Measurements from ENCODE around the gene ECHS1. TPM values are rescaled to one million over a fixed set of nuclear protein-coding genes. Genes with fewer than 3 reads are reported as not detected.

The ECHS1 gene
- total and polyA plus RNA-seq, 7 donors: 83.2 to 151 (median 121) TPM

- Histone ChIP-seq H3K27me3 (ENCODE audit: insufficient read depth in 3 of 3, low read length in 2 of 3) (no peaks in the 10 kb centered on the region), H3K9me3 (no peaks in the 10 kb centered on the region), H3K4me3 (peak overlapping the region; percentile 78), H3K27ac (peak overlapping the region; percentile 89), H3K36me3 (ENCODE audit: insufficient read depth in 1 of 2, low read depth in 1 of 2) (peaks cover 6 to 46% of the 10 kb centered on the region in 2 donors), H3K4me1 (peaks cover 8% of the 10 kb centered on the region)
- intact Hi-C loops (cut with DNase I): loop anchor here in 1 of 2 donors (10.0 kb wide), 1 partner anchor 70 kb away; no protein-coding TSS in a partner anchor
- no peak for TF ChIP-seq CTCF (IDR thresholded peaks at IDR 0.05)
- DNase-seq (no peak), ATAC-seq (peak in 1 of 4 donors; percentile 3)
- 20 to 23% (median 23%) methylated on average over 21 of the region's 21 CpGs for WGBS, 3 donors
Measured at GRCh38 chr10:133394801-133395221, 21.7 kb upstream of the ECHS1 start.

DNA sequence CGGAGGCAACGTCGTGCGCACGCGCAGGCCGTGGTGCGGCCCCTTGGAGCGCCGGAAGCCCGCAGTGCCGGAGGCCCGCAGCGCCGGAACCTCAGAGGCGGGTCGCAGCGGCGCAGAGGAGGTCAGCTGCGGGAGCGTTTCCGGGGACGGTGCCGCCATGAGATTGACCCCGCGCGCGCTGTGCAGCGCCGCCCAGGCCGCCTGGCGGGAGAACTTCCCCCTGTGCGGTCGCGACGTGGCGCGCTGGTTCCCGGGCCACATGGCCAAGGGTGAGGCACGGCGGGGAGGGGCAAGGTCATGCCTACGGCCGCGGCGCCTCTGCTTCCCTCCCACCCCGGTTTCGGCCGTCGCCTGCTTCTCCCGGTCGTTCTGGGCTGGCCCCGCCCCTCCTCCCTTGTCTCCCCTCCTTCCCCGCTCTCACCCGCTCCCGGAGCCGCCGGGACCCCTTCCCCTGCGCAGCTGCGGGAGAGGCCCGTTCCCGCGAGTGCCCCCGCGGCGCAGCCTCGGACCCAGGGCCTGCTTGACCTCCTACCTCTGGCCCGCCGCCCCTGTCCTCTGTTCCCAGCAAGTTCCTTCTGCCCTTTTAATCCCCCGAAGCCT is 21.0 kb upstream of the ECHS1 start, which contains the start of gene MTG1:
Gene MTG1, plus strand, starts transcription at position 94 of the 600 bp plus-strand sequence. Its CDS starts 64 bp downstream, at position 158.
- peak; percentile 97 to 98 (median 98) for ATAC-seq
- H3K27me3 ChIP-seq (ENCODE audit: insufficient read depth in 3 of 3, low read length in 2 of 3): no peaks in the 10 kb centered on the region
- no peaks in the 10 kb centered on the region for H3K9me3 ChIP-seq
- peak within 1 kb of the TSS; percentile 78 for H3K4me3 ChIP-seq
- intact Hi-C loops (cut with DNase I): loop anchor here in 1 of 2 donors (10.0 kb wide), 1 partner anchor 69 kb away; no protein-coding TSS in a partner anchor
- peaks cover 8% of the 10 kb centered on the region for H3K4me1 ChIP-seq
- peak; percentile 96 to 98 for DNase-seq
- WGBS, 3 donors: 1% methylated on average over 42 to 69 of the region's 69 CpGs
- peak within 1 kb of the TSS; percentile 89 for H3K27ac ChIP-seq
- peak; percentile 21 for TF ChIP-seq CTCF (IDR thresholded peaks at IDR 0.05)
- H3K36me3 ChIP-seq (ENCODE audit: insufficient read depth in 1 of 2, low read depth in 1 of 2): peaks cover 1 to 40% of the 10 kb centered on the region in 2 donors

DNA sequence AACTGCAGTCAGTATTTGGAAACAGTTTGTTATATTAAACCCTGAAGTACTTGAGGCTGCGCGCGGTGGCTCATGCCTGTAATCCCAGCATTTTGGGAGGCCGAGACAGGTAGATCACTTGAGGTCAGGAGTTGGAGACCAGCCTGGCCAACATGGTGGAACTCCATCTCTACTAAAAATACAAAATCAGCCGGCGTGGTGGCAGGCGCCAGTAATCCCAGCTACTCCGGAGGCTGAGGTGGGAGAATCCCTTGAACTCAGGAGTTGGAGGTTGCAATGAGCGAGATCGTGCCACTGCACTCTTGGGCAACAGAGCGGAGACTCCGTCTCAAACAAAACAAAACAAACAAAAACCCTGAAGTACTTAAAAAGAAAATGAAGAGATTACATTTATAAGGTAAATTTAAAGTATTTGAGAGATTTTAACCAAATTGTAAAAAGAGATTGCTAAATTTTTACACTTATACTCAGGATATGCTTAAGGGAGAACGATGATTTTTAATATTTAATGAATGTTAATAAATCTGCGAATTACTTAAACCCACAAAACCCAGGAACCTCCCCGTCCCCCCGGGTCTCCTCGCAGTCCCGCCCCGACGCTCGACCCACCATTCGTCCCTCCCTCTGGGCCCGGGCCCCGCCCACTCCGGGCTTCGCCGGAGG is 20.4 kb upstream of the ECHS1 start:
- Histone ChIP-seq H3K36me3 (ENCODE audit: insufficient read depth in 1 of 2, low read depth in 1 of 2) (peaks cover 0 to 33% of the 10 kb centered on the region in 2 donors), H3K4me3 (peak overlapping the region; percentile 78), H3K27me3 (ENCODE audit: insufficient read depth in 3 of 3, low read length in 2 of 3) (no peaks in the 10 kb centered on the region), H3K27ac (peak overlapping the region; percentile 89), H3K4me1 (peaks cover 8% of the 10 kb centered on the region), H3K9me3 (no peaks in the 10 kb centered on the region)
- WGBS, 3 donors: 32 to 34% (median 33%) methylated on average over 27 of the region's 27 CpGs
- no peak for ATAC-seq
- intact Hi-C loops (cut with DNase I): loop anchor here in 1 of 2 donors (10.0 kb wide), 1 partner anchor 69 kb away; no protein-coding TSS in a partner anchor
- TF ChIP-seq CTCF (IDR thresholded peaks at IDR 0.05): no peak
- DNase-seq: no peak

GRCh38 chr10:133391761-133392518 is 18.8 kb upstream of the ECHS1 start:
- peaks cover 0 to 19% of the 10 kb centered on the region in 2 donors for H3K36me3 ChIP-seq (ENCODE audit: insufficient read depth in 1 of 2, low read depth in 1 of 2)
- no peaks in the 10 kb centered on the region for H3K27me3 ChIP-seq (ENCODE audit: insufficient read depth in 3 of 3, low read length in 2 of 3)
- DNase-seq (no peak), ATAC-seq (no peak)
- H3K4me3 ChIP-seq: no peak overlapping the region
- 86 to 89% (median 88%) methylated on average over 9 to 12 of the region's 12 CpGs for whole genome bisulfite sequencing, 3 donors
- no peak overlapping the region for H3K27ac ChIP-seq
- H3K4me1 ChIP-seq: peaks cover 8% of the 10 kb centered on the region
- no peaks in the 10 kb centered on the region for H3K9me3 ChIP-seq
- intact Hi-C loops (cut with DNase I): loop anchor here in 1 of 2 donors (10.0 kb wide), 1 partner anchor 67 kb away; no protein-coding TSS in a partner anchor
- TF ChIP-seq CTCF (IDR thresholded peaks at IDR 0.05): no peak
